H9 (cell line): ENCODE results near the gene CXCL5. TPM values are rescaled to one million over a fixed set of nuclear protein-coding genes. Genes with fewer than 3 reads are reported as not detected.

Experiments used
- DNase-seq: peaks from one replicate; pipeline ENCODE4 v3.0.0-alpha.2; 2017
- H2AFZ ChIP-seq: one replicate; pipeline ENCODE4 v1.6.1; 2013; ENCODE audit warnings: mild to moderate bottlenecking, low read length, control low read depth, moderate library complexity
- H2AK5ac ChIP-seq: 2 replicates; pipeline ENCODE4 v1.6.1; 2013; ENCODE audit warnings: low read length, control low read depth, mixed read lengths; ENCODE audit not compliant: insufficient read length
- H2BK120ac ChIP-seq: one replicate; pipeline ENCODE4 v1.6.1; 2013; ENCODE audit warnings: low read depth, mild to moderate bottlenecking, low read length, control low read depth, inconsistent platforms; ENCODE audit not compliant: poor library complexity, severe bottlenecking
- H2BK12ac ChIP-seq: 2 replicates; pipeline ENCODE4 v1.6.1; 2013; ENCODE audit warnings: low read length, control low read depth, mixed read lengths, low read depth; ENCODE audit not compliant: insufficient read length
- H2BK15ac ChIP-seq: 2 replicates; pipeline ENCODE4 v1.6.1; 2013; ENCODE audit warnings: low read depth, low read length, control low read depth
- H2BK20ac ChIP-seq: one replicate; pipeline ENCODE4 v1.6.1; 2013; ENCODE audit warnings: low read depth, mild to moderate bottlenecking, low read length, control low read depth, inconsistent platforms; ENCODE audit not compliant: poor library complexity, severe bottlenecking
- H2BK5ac ChIP-seq: 2 replicates; pipeline ENCODE4 v1.6.1; 2013; ENCODE audit warnings: low read length, control low read depth, mixed read lengths; ENCODE audit not compliant: insufficient read length
- H3K14ac ChIP-seq: 2 replicates; pipeline ENCODE4 v1.6.1; 2013; ENCODE audit warnings: low read length, control low read depth; ENCODE audit not compliant: insufficient read depth
- H3K18ac ChIP-seq: 2 replicates; pipeline ENCODE4 v1.6.1; 2013; ENCODE audit warnings: low read depth, mild to moderate bottlenecking, mixed read lengths, low read length, control low read depth; ENCODE audit not compliant: insufficient read length
- H3K23ac ChIP-seq: 2 replicates; pipeline ENCODE4 v1.6.1; 2013; ENCODE audit warnings: low read length, control low read depth, mixed read lengths, low read depth; ENCODE audit not compliant: insufficient read length
- H3K23me2 ChIP-seq: 2 replicates; pipeline ENCODE4 v1.6.1; 2013; ENCODE audit warnings: low read depth, mild to moderate bottlenecking, mixed read lengths, low read length, control low read depth; ENCODE audit not compliant: insufficient read length, poor library complexity, severe bottlenecking
- H3K27ac ChIP-seq: 2 replicates; pipeline ENCODE4 v1.5.1; 2013; ENCODE audit warnings: low read length, control low read depth, mixed read lengths, low read depth; ENCODE audit not compliant: insufficient read length
- H3K27me3 ChIP-seq: 2 replicates; pipeline ENCODE4 v1.6.1; 2013; ENCODE audit warnings: low read length, control low read depth, inconsistent platforms; ENCODE audit not compliant: insufficient read depth
- H3K4ac ChIP-seq: 2 replicates; pipeline ENCODE4 v1.6.1; 2013; ENCODE audit warnings: low read depth, mild to moderate bottlenecking, control low read depth, inconsistent platforms, low read length, moderate library complexity
- H3K4me1 ChIP-seq: 2 replicates; pipeline ENCODE4 v1.6.1; 2013; ENCODE audit warnings: low read length, control low read depth, inconsistent platforms; ENCODE audit not compliant: insufficient read depth
- H3K4me2 ChIP-seq: 2 replicates; pipeline ENCODE4 v1.6.1; 2013; ENCODE audit warnings: low read length, control low read depth, mixed read lengths; ENCODE audit not compliant: insufficient read length, insufficient read depth
- H3K56ac ChIP-seq: 2 replicates; pipeline ENCODE4 v1.6.1; 2013; ENCODE audit warnings: low read depth, mild to moderate bottlenecking, mixed read lengths, low read length, control low read depth; ENCODE audit not compliant: insufficient read length
- H3K79me1 ChIP-seq: 2 replicates; pipeline ENCODE4 v1.6.1; 2013; ENCODE audit warnings: low read depth, mild to moderate bottlenecking, moderate library complexity, low read length, control low read depth, inconsistent platforms; ENCODE audit not compliant: insufficient read depth, poor library complexity, severe bottlenecking
- H3K79me2 ChIP-seq: 2 replicates; pipeline ENCODE4 v1.6.1; 2013; ENCODE audit warnings: low read length, control low read depth, inconsistent platforms; ENCODE audit not compliant: insufficient read depth
- H3K9ac ChIP-seq: 2 replicates; pipeline ENCODE4 v1.6.1; 2013; ENCODE audit warnings: low read length, control low read depth, mixed read lengths; ENCODE audit not compliant: insufficient read length; ENCODE audit errors: extremely low read depth
- H3K9me3 ChIP-seq: one replicate; pipeline ENCODE4 v1.6.1; 2013; ENCODE audit warnings: low read depth, low read length, inconsistent platforms; ENCODE audit not compliant: control insufficient read depth
- H3T11ph ChIP-seq: one replicate; pipeline ENCODE4 v1.6.1; 2013; ENCODE audit warnings: mild to moderate bottlenecking, low read length, control low read depth, inconsistent platforms
- H4K20me1 ChIP-seq: one replicate; pipeline ENCODE4 v1.6.1; 2013; ENCODE audit not compliant: control insufficient read depth, insufficient read length, insufficient read depth
- H4K5ac ChIP-seq: 2 replicates; pipeline ENCODE4 v1.6.1; 2013; ENCODE audit warnings: low read depth, mild to moderate bottlenecking, mixed read lengths, low read length, control low read depth; ENCODE audit not compliant: insufficient read length
- H4K8ac ChIP-seq: replicated peaks from 2 replicates; pipeline ENCODE4 v1.6.1; 2013; ENCODE audit warnings: low read length, control low read depth, mixed read lengths, low read depth; ENCODE audit not compliant: insufficient read length
- H4K91ac ChIP-seq: 2 replicates; pipeline ENCODE4 v1.6.1; 2013; ENCODE audit warnings: low read depth, mild to moderate bottlenecking, moderate library complexity, mixed read lengths, low read length, control low read depth; ENCODE audit not compliant: insufficient read length
- H3K27ac Mint-ChIP-seq, 3 experiments: 2 replicates in 2 of 3; 3 replicates in 1 of 3; pipeline ENCODE4 v1.8.0; 2020 to 2021; ENCODE audit warnings: mixed read lengths in 3 of 3, mild to moderate bottlenecking in 1 of 3, moderate library complexity in 1 of 3
- H3K27me3 Mint-ChIP-seq: 2 replicates; pipeline ENCODE4 v1.8.0; 2021; ENCODE audit warnings: low read depth, mild to moderate bottlenecking, moderate library complexity, mixed read lengths
- H3K36me3 Mint-ChIP-seq, 3 experiments: 2 replicates in 2 of 3; 3 replicates in 1 of 3; pipeline ENCODE4 v1.8.0; 2020 to 2021; ENCODE audit warnings: low read depth in 3 of 3, mixed read lengths in 3 of 3; ENCODE audit not compliant: insufficient read depth in 1 of 3
- H3K4me1 Mint-ChIP-seq, 2 experiments: 2 replicates each; pipeline ENCODE4 v1.8.0; 2020; ENCODE audit warnings: mixed read lengths in 2 of 2
- H3K4me3 Mint-ChIP-seq, 2 experiments: 2 replicates in 1 of 2; 3 replicates in 1 of 2; pipeline ENCODE4 v1.8.0; 2020 to 2021; ENCODE audit warnings: mild to moderate bottlenecking in 2 of 2, mixed read lengths in 2 of 2, moderate library complexity in 1 of 2
- H3K9me3 Mint-ChIP-seq, 2 experiments: 2 replicates in 1 of 2; 3 replicates in 1 of 2; pipeline ENCODE4 v1.8.0; 2020; ENCODE audit warnings: mild to moderate bottlenecking in 2 of 2, mixed read lengths in 2 of 2, moderate library complexity in 1 of 2
- CTCF ChIP-seq: fragments of 200-600 bp; sonication (generic); conservative IDR thresholded peaks from 3 replicates; pipeline ENCODE4 v1.8.0; 2021; ENCODE audit warnings: antibody characterized with exemption, mild to moderate bottlenecking
- WGBS: extraction: QIAGEN DNeasy Blood & Tissue Kit; methylation state at CpG from one replicate; pipeline ENCODE4 v1.1.7; 2013; ENCODE audit warnings: missing lambda C conversion rate, low lambda C conversion rate, mixed read lengths; ENCODE audit not compliant: insufficient read length; ENCODE audit errors: extremely low coverage; 5-methylcytosine and 5-hydroxymethylcytosine counted together
- total RNA-seq: library from RNA; stranded (reverse); gene quantifications from 2 replicates; pipeline ENCODE4 v1.2.1, GENCODE V29; 2021

Gene CXCL5
- total RNA-seq, 1 experiment from 2014 or later, result 9.2 TPM

DNA sequence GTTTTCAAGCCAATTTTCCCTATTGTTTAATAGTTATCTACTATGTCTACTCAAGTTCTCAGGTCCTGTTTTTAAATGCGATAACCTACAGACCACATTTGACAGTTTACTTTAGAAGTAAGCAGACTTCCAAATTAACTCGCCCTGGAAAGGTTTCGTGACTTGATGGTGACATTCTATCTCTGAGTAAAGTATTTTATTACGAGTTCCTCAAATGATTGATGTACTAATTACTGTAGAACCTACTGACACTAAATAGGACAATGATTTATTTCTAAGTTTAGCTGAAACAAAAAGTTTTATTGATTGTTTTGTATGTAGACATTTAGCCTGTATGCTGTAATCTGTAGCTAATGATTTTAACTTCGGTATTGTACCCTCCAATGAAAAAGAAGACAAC, 8.5 kb downstream of the CXCL5 start:
- H3K4me3 Mint-ChIP-seq, result no peak overlapping the region
- Histone ChIP-seq H3K14ac (no peak overlapping the region), H3K23me2 (no peaks in the 10 kb centered on the region), H3K79me2 (no peaks in the 10 kb centered on the region), H2BK12ac (no peak overlapping the region), H3K9ac (no peak overlapping the region), H3K4me2 (no peak overlapping the region), H2AK5ac (no peak overlapping the region), H4K5ac (no peak overlapping the region), H2BK120ac (no peak overlapping the region), H3K23ac (no peak overlapping the region), H4K8ac (no peak overlapping the region), H3K9me3 (no peaks in the 10 kb centered on the region), H2BK5ac (no peak overlapping the region), H3K18ac (no peak overlapping the region), H3K4me1 (no peaks in the 10 kb centered on the region), H2BK20ac (no peak overlapping the region), H4K20me1 (no peaks in the 10 kb centered on the region), H3T11ph (no peak overlapping the region), H3K27ac (no peak overlapping the region), H2BK15ac (no peak overlapping the region), H3K56ac (no peak overlapping the region), H3K27me3 (no peaks in the 10 kb centered on the region), H4K91ac (no peak overlapping the region), H3K79me1 (no peaks in the 10 kb centered on the region), H2AFZ (no peak overlapping the region), H3K4ac (no peak overlapping the region)
- WGBS, result no CpG with 5 or more reads among the region's 5 CpGs
- H3K9me3 Mint-ChIP-seq, result peaks cover 0 to 7% of the 10 kb centered on the region in 2 experiments; a peak in 2 of 5 replicates
- H3K4me1 Mint-ChIP-seq, result peaks cover 23 to 41% of the 10 kb centered on the region in 2 experiments
- peaks cover 0 to 26% (median 17%) of the 10 kb centered on the region in 3 experiments; a peak in 5 of 7 replicates for H3K36me3 Mint-ChIP-seq
- TF ChIP-seq CTCF, result no peak
- no peak overlapping the region for H3K27ac Mint-ChIP-seq
- DNase-seq, result no peak
- H3K27me3 Mint-ChIP-seq, result no peaks in the 10 kb centered on the region
